AG09309 (cell line): ENCODE results near the gene REG1B.

ENCODE experiments used
- DNase-seq: peaks from one replicate; pipeline ENCODE4 v3.0.0-alpha.2; 2010; ENCODE audit warnings: low read depth
- H3K4me3 ChIP-seq: 2 replicates; pipeline ENCODE4 v1.5.1; 2011; ENCODE audit warnings: mild to moderate bottlenecking, low read depth, low read length, moderate library complexity; ENCODE audit not compliant: control insufficient read depth
- CTCF ChIP-seq: IDR thresholded peaks from 2 replicates; pipeline ENCODE4 v1.5.1; 2011; ENCODE audit warnings: mild to moderate bottlenecking, low read depth, low read length, inconsistent platforms; ENCODE audit not compliant: insufficient read depth, control insufficient read depth; ENCODE audit errors: missing control alignments

The REG1B gene

DNA sequence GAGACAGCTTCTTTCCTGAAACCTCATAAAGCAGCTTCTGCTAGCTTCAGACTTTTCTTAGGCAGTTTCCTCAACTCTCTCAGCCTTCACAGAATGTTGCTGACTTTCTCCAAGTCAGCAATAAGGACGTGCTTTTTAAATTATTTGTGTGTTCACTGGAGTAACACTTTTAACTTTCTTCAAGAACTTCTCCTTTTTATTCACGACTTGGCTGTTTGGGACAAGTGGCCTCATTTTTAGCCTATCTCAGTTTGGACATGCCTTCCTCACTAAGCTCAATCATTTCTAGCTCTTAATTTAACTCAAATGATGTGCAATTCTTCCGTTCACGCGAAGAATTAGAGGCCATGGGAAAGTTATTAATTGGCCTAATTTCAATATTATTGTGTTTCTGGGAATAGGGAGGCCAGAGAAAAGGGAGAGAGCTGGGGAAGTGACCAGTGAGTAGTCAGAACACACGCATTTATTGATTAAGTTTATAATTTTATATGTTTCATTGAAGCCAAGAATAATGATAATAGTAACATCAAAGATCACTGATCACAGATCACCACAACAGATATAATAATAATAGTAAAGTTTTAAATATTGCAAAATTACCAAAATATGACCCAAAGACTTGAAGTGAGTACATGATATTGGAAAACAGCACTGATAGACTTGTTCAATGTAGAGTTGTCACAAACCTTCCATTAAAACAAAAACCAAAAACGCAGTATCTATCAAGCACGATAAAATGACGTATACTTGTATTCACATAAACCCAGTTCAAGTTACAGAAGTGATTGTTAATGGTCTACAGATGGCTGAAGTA lies 37.3 kb upstream of the REG1B start:
- DNase-seq: no peak
- no peak overlapping the region for H3K4me3 ChIP-seq

GRCh38 chr2:79122676-79123075 lies 34.9 kb upstream of the REG1B start:
- H3K4me3 ChIP-seq: no peak overlapping the region
- DNase-seq: no peak
- no peak for TF ChIP-seq CTCF

More for the DNA sequence above, 37.3 kb upstream of the REG1B start:
- TF ChIP-seq CTCF: no peak

GRCh38 chr2:79120194-79120713 lies 32.5 kb upstream of the REG1B start, which contains the start of gene REG1A:
Gene REG1A (plus strand): TSS chr2:79120488. CDS start chr2:79120862, 374 bp downstream.
- no peak for TF ChIP-seq CTCF
- no peak for DNase-seq
- H3K4me3 ChIP-seq: no peak within 1 kb of the TSS

- no peak overlapping the region for H3K4me3 ChIP-seq
- TF ChIP-seq CTCF: no peak
These were observed 29.5 kb upstream of the REG1B start for GRCh38 chr2:79116997-79117928.

DNA sequence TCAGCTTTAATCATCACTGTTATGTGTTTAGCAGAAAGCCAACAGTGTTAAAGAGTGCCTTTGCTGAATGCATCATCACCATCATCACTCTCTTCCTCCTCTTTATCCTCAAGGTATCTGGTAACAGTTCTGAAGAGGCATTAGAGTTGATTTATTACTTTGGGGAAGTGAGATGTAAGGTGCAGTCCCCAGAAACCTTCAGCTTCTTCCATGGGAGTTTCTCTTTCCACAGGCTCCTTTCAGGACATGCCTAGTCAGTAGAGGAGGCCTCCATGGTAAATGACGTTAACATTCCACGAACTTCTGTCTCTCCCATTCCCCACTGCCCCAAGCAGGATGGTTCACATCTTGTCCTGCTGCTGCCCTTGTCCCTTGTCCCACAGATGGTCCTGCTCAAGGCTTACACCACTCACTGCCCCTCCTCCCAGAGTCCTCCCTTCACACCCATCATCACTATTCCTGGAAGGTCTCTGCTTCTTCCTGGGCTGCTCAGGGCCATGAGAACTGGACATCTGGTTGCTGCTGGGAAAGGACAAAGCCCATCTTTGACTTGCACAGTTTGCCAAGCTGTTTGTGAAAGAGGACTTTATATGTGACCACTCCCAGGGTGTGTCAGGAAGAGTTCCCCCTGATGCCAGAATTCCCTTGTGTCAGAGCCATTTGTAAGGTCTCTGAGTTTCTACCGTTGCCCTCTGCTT lies 27.2 kb upstream of the REG1B start:
- no peak overlapping the region for H3K4me3 ChIP-seq
- no peak for TF ChIP-seq CTCF
- DNase-seq: no peak

More at GRCh38 chr2:79116997-79117928, 29.5 kb upstream of the REG1B start:
- no peak for DNase-seq

DNA sequence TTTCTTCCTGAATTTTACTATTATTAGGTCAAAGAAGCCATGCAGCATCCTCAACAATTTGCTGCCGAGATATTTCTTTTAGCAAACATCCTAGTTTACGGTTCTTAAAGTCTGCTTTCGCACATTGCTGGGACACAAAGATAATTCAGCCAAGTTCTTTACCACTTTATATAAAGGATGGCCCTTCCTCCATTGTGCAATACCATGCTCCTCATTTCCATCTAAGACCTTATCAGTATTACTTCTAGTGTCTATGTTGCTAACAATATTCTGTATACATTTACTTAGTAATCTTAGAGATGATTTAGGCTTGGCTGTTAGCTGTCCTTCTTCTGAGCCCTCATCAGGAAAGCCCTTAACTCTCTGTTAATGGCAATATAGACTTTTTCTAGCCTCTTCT lies 24.5 kb upstream of the REG1B start:
- TF ChIP-seq CTCF: no peak
- no peak overlapping the region for H3K4me3 ChIP-seq
- no peak for DNase-seq
